GM18909 (cell line): Measurements from ENCODE around the gene MAGI2.

Experiments
- ATAC-seq: cut with Tn5 transposase; IDR thresholded peaks from one replicate; pipeline ENCODE4 v1.9.1; 2021; ENCODE audit warnings: mild to moderate bottlenecking; ENCODE audit not compliant: unreplicated experiment, poor library complexity

The MAGI2 gene

GRCh38 chr7:78863281-78863680 lies 590.2 kb downstream of the MAGI2 start:
- no peak for ATAC-seq

GRCh38 chr7:78862411-78862900 lies 591.0 kb downstream of the MAGI2 start:
- ATAC-seq: no peak

GRCh38 chr7:78852951-78853350 lies 600.5 kb downstream of the MAGI2 start:
- no peak for ATAC-seq

- ATAC-seq: no peak
Observed at GRCh38 chr7:78850093-78850740, 603.2 kb downstream of the MAGI2 start.

GRCh38 chr7:78845155-78845554 lies 608.3 kb downstream of the MAGI2 start:
- ATAC-seq: no peak

- ATAC-seq: no peak
Observed at GRCh38 chr7:78842068-78842467, 611.4 kb downstream of the MAGI2 start.

- no peak for ATAC-seq
Observed at GRCh38 chr7:78835897-78836296, 617.6 kb downstream of the MAGI2 start.

- no peak for ATAC-seq
Observed at GRCh38 chr7:78828317-78828716, 625.1 kb downstream of the MAGI2 start.

GRCh38 chr7:78803501-78804127 lies 649.9 kb downstream of the MAGI2 start:
- ATAC-seq: no peak

- no peak for ATAC-seq
Observed at GRCh38 chr7:78794101-78794500, 659.4 kb downstream of the MAGI2 start.

GRCh38 chr7:78792624-78793023 lies 660.8 kb downstream of the MAGI2 start:
- no peak for ATAC-seq

- no peak for ATAC-seq
Observed at GRCh38 chr7:78792006-78792405, 661.5 kb downstream of the MAGI2 start.

GRCh38 chr7:78788464-78788863 lies 665.0 kb downstream of the MAGI2 start:
- ATAC-seq: no peak

- ATAC-seq: no peak
Observed at GRCh38 chr7:78787854-78788253, 665.6 kb downstream of the MAGI2 start.

- no peak for ATAC-seq
Observed at GRCh38 chr7:78786055-78786454, 667.4 kb downstream of the MAGI2 start.

GRCh38 chr7:78783179-78783962 lies 670.1 kb downstream of the MAGI2 start:
- ATAC-seq: no peak

- no peak for ATAC-seq
Observed at GRCh38 chr7:78780560-78780959, 672.9 kb downstream of the MAGI2 start.

- no peak for ATAC-seq
Observed at GRCh38 chr7:78779788-78780187, 673.7 kb downstream of the MAGI2 start.

GRCh38 chr7:78777829-78778228 lies 675.6 kb downstream of the MAGI2 start:
- ATAC-seq: no peak

GRCh38 chr7:78770422-78771410 lies 682.8 kb downstream of the MAGI2 start:
- peak; percentile 47 for ATAC-seq
